GM12891 (cell line): Measurements from ENCODE around the gene WBP1L.

Experiments
- POLR2A ChIP-seq: IDR thresholded peaks from 2 replicates; pipeline ENCODE4 v1.6.1; 2011; ENCODE audit warnings: low read depth, low read length, control low read depth
- POLR2AphosphoS5 ChIP-seq: IDR thresholded peaks from 2 replicates; pipeline ENCODE4 v1.6.1; 2011; ENCODE audit warnings: low read depth, low read length, control low read depth
- SPI1 ChIP-seq: IDR thresholded peaks from 2 replicates; pipeline ENCODE4 v1.6.1; 2011; ENCODE audit warnings: low read depth, low read length, control low read depth
- TAF1 ChIP-seq: IDR thresholded peaks from 2 replicates; pipeline ENCODE4 v1.6.1; 2011; ENCODE audit warnings: low read depth, low read length, control low read depth

DNA sequence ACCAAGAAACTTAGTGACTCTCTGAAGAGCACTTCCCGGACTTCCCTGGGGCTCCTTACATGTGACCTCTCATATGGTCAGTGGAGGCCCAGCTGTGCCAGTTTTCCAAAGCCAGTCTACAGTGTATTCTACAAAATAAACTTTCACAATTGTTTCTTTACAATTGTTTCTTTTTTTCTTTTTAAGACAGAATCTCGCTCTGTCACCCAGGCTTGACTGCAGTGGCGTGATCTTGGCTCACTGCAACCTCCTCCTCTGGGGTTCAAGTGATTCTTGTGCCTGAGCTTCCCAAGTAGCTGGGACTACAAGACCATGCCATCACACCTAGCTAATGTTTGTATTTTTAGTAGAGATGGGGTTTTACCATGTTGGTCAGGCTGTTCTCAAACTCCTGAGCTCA is 67.6 kb downstream of the WBP1L start:
- TF ChIP-seq POLR2A (no peak), POLR2AphosphoS5 (no peak), TAF1 (no peak), SPI1 (no peak)
